Vagina (tissue), 2 donors: ENCODE measurements around the gene EPOP. TPM values are rescaled to one million over a fixed set of nuclear protein-coding genes. Genes with fewer than 3 reads are reported as not detected.

ENCODE experiments used
- DNase-seq, 2 donors: peaks; one replicate each; pipeline ENCODE4 v3.0.0-alpha.2; 2017; ENCODE audit errors: extremely low spot score in 2 of 2
- H3K27ac ChIP-seq: fragments of 200-600 bp; sonication (generic); one replicate; pipeline ENCODE4 v1.5.1; 2019
- H3K27me3 ChIP-seq: fragments of 200-600 bp; sonication (generic); one replicate; pipeline ENCODE4 v1.5.1; 2019
- H3K36me3 ChIP-seq, 2 donors: fragments of 200-600 bp; sonication (generic); one replicate each; pipeline ENCODE4 v1.5.1; 2017 to 2019
- H3K4me1 ChIP-seq: fragments of 200-600 bp; sonication (generic); one replicate; pipeline ENCODE4 v1.5.1; 2019
- H3K4me3 ChIP-seq, 2 donors: fragments of 200-600 bp; sonication (generic); 1 replicate in 1 of 2; 2 replicates in 1 of 2; pipeline ENCODE4 v1.5.1; 2016 to 2019
- H3K9me3 ChIP-seq: fragments of 200-600 bp; sonication (generic); one replicate; pipeline ENCODE4 v1.5.1; 2019
- CTCF ChIP-seq, 3 experiments: fragments of 450-650 bp in 2 of 3; fragments of 200-600 bp in 1 of 3; sonication (generic) in 1 of 3; IDR thresholded peaks; one replicate each; pipeline ENCODE4 v1.5.1; 2017 to 2019; ENCODE audit warnings: antibody characterized with exemption in 3 of 3, mild to moderate bottlenecking in 2 of 3, moderate library complexity in 2 of 3
- POLR2A ChIP-seq, 2 donors: fragments of 450-650 bp; IDR thresholded peaks; one replicate each; pipeline ENCODE4 v1.6.1; 2017; ENCODE audit warnings: antibody characterized with exemption in 2 of 2, mild to moderate bottlenecking in 2 of 2, moderate library complexity in 2 of 2
- POLR2AphosphoS5 ChIP-seq, 2 donors: sonication (generic); formaldehyde crosslinking; IDR thresholded peaks; one replicate each; pipeline ENCODE4 v1.9.0; 2017; ENCODE audit warnings: antibody characterized with exemption in 2 of 2, mild to moderate bottlenecking in 2 of 2, low read depth in 1 of 2; ENCODE audit not compliant: insufficient read depth in 1 of 2
- intact Hi-C: fragments of 100-400 bp; cut with DNase I; formaldehyde crosslinking; loops from one replicate; pipeline ENCODE4 v1.15.1; 2023
- total RNA-seq: library from RNA; depleted of rRNA; stranded (reverse); fragments of >200 nt; gene quantifications from one replicate; pipeline ENCODE4 v1.2.3, GENCODE V29; 2016

Gene EPOP
- total RNA-seq, 1 donor from 2014 or later = 0.98 TPM

GRCh38 chr17:38717139-38717745, 42.5 kb upstream of the EPOP start:
- H3K36me3 ChIP-seq = peaks cover 0 to 54% of the 10 kb centered on the region in 2 donors
- no peak overlapping the region for H3K27ac ChIP-seq
- intact Hi-C loops = no loop called here

DNA sequence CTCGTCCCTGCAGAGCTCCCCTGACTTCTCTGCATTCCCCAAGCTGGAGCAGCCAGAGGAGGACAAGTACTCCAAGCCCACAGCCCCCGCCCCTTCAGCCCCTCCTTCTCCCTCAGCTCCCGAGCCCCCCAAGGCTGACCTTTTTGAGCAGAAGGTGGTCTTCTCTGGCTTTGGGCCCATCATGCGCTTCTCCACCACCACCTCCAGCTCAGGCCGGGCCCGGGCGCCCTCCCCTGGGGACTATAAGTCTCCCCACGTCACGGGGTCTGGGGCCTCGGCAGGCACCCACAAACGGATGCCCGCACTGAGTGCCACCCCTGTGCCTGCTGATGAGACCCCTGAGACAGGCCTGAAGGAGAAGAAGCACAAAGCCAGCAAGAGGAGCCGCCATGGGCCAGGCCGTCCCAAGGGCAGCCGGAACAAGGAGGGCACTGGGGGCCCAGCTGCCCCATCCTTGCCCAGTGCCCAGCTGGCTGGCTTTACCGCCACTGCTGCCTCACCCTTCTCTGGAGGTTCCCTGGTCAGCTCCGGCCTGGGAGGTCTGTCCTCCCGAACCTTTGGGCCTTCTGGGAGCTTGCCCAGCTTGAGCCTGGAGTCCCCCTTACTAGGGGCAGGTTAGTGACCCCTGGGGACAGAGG, 41.7 kb upstream of the EPOP start:
- no peak overlapping the region for H3K4me3 ChIP-seq
- DNase-seq = no peak
- no peaks in the 10 kb centered on the region for H3K27me3 ChIP-seq
- no peak for TF ChIP-seq CTCF (IDR thresholded peaks at IDR 0.05)
- TF ChIP-seq POLR2AphosphoS5 (IDR thresholded peaks at IDR 0.05; ENCODE audit: insufficient read depth in 1 of 2, low read depth in 1 of 2) = no peak
- no peak for TF ChIP-seq POLR2A (IDR thresholded peaks at IDR 0.05)
- H3K27ac ChIP-seq = no peak overlapping the region
- H3K9me3 ChIP-seq = no peaks in the 10 kb centered on the region
- H3K4me1 ChIP-seq = no peaks in the 10 kb centered on the region
- intact Hi-C loops = no loop called here
- H3K36me3 ChIP-seq = peaks cover 0 to 54% of the 10 kb centered on the region in 2 donors

More at GRCh38 chr17:38717139-38717745, 42.5 kb upstream of the EPOP start:
- TF ChIP-seq POLR2A (IDR thresholded peaks at IDR 0.05) (no peak), CTCF (IDR thresholded peaks at IDR 0.05) (no peak), POLR2AphosphoS5 (IDR thresholded peaks at IDR 0.05; ENCODE audit: insufficient read depth in 1 of 2, low read depth in 1 of 2) (no peak)
- no peaks in the 10 kb centered on the region for H3K9me3 ChIP-seq
- no peaks in the 10 kb centered on the region for H3K27me3 ChIP-seq
- DNase-seq = no peak
- no peaks in the 10 kb centered on the region for H3K4me1 ChIP-seq
- H3K4me3 ChIP-seq = no peak overlapping the region

GRCh38 chr17:38715216-38715943, 40.6 kb upstream of the EPOP start:
- peaks cover 0 to 44% of the 10 kb centered on the region in 2 donors for H3K36me3 ChIP-seq
- TF ChIP-seq POLR2A (IDR thresholded peaks at IDR 0.05) (no peak), POLR2AphosphoS5 (IDR thresholded peaks at IDR 0.05; ENCODE audit: insufficient read depth in 1 of 2, low read depth in 1 of 2) (no peak), CTCF (IDR thresholded peaks at IDR 0.05) (no peak)
- no peak for DNase-seq

GRCh38 chr17:38713456-38714075, 38.8 kb upstream of the EPOP start:
- DNase-seq = no peak
- TF ChIP-seq POLR2A (IDR thresholded peaks at IDR 0.05) (no peak), POLR2AphosphoS5 (IDR thresholded peaks at IDR 0.05; ENCODE audit: insufficient read depth in 1 of 2, low read depth in 1 of 2) (no peak), CTCF (IDR thresholded peaks at IDR 0.05) (no peak)
- H3K9me3 ChIP-seq = no peaks in the 10 kb centered on the region
- H3K4me3 ChIP-seq = no peak overlapping the region
- no peaks in the 10 kb centered on the region for H3K27me3 ChIP-seq
- peaks cover 11% of the 10 kb centered on the region for H3K4me1 ChIP-seq
- H3K36me3 ChIP-seq = peaks cover 0 to 44% of the 10 kb centered on the region in 2 donors
- intact Hi-C loops = no loop called here
- no peak overlapping the region for H3K27ac ChIP-seq

More at GRCh38 chr17:38715216-38715943, 40.6 kb upstream of the EPOP start:
- Histone ChIP-seq H3K4me1 (no peaks in the 10 kb centered on the region), H3K4me3 (no peak overlapping the region), H3K9me3 (no peaks in the 10 kb centered on the region), H3K27me3 (no peaks in the 10 kb centered on the region), H3K27ac (no peak overlapping the region)
- intact Hi-C loops = no loop called here
